Muscle layer of duodenum (tissue), 2 donors: ENCODE results near the gene TNMD.

Source experiments
- H3K27ac ChIP-seq: one replicate; pipeline ENCODE4 v1.7.0; 2013; ENCODE audit warnings: mild to moderate bottlenecking, low read length
- H3K27me3 ChIP-seq: one replicate; pipeline ENCODE4 v1.7.0; 2013; ENCODE audit warnings: low read depth, mild to moderate bottlenecking, control low read depth, low read length
- H3K36me3 ChIP-seq, 2 donors: one replicate each; pipeline ENCODE4 v1.7.0; 2013; ENCODE audit warnings: low read length in 2 of 2, control low read depth in 1 of 2, mild to moderate bottlenecking in 1 of 2; ENCODE audit not compliant: insufficient read depth in 2 of 2, control insufficient read depth in 1 of 2
- H3K4me1 ChIP-seq, 2 donors: one replicate each; pipeline ENCODE4 v1.7.0; 2013; ENCODE audit warnings: low read length in 2 of 2, mild to moderate bottlenecking in 2 of 2, control low read depth in 1 of 2, moderate library complexity in 1 of 2; ENCODE audit not compliant: insufficient read depth in 2 of 2, control insufficient read depth in 1 of 2
- H3K4me3 ChIP-seq, 2 donors: one replicate each; pipeline ENCODE4 v1.7.0; 2013; ENCODE audit warnings: low read length in 2 of 2, low read depth in 1 of 2, mild to moderate bottlenecking in 1 of 2
- H3K9me3 ChIP-seq, 2 donors: one replicate each; pipeline ENCODE4 v1.7.0; 2013; ENCODE audit warnings: low read length in 2 of 2, control low read depth in 1 of 2, mild to moderate bottlenecking in 1 of 2; ENCODE audit not compliant: control insufficient read depth in 1 of 2
- donor health status: healthy.

Gene TNMD

GRCh38 chrX:100609591-100609990 is 24.9 kb downstream of the TNMD start:
- Histone ChIP-seq H3K4me1 (no peaks in the 10 kb centered on the region), H3K4me3 (no peak overlapping the region), H3K27ac (no peak overlapping the region), H3K27me3 (no peaks in the 10 kb centered on the region), H3K36me3 (no peaks in the 10 kb centered on the region), H3K9me3 (no peaks in the 10 kb centered on the region)

- H3K27me3 ChIP-seq, result no peaks in the 10 kb centered on the region
- H3K36me3 ChIP-seq, result no peaks in the 10 kb centered on the region
- H3K4me1 ChIP-seq, result no peaks in the 10 kb centered on the region
- no peaks in the 10 kb centered on the region for H3K9me3 ChIP-seq
- no peak overlapping the region for H3K4me3 ChIP-seq
- H3K27ac ChIP-seq, result no peak overlapping the region
Measured at GRCh38 chrX:100611951-100612350, 27.2 kb downstream of the TNMD start.

GRCh38 chrX:100615005-100615404 is 30.3 kb downstream of the TNMD start:
- no peaks in the 10 kb centered on the region for H3K9me3 ChIP-seq
- no peak overlapping the region for H3K4me3 ChIP-seq
- no peaks in the 10 kb centered on the region for H3K36me3 ChIP-seq
- H3K27ac ChIP-seq, result no peak overlapping the region
- H3K27me3 ChIP-seq, result no peaks in the 10 kb centered on the region
- H3K4me1 ChIP-seq, result no peaks in the 10 kb centered on the region

DNA sequence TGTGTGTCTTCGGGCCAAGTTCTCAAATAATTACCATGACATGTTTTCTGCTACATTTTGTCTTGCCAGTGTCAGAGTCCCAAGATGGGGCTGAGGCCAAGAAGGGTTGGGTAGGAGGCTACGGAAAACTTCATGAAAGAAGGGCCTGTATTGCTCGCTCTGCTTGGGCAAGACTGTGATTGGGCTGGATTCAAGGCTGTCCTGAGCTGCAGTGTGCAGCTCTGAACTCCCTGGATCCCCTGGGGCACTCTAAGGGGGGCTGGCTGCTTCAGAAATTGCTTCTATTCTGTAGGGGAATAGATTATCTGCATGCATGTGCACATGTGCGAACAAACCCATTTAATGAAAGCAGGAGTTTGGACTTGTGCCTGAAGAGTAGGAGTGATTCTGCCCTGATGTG is 38.3 kb downstream of the TNMD start:
- no peaks in the 10 kb centered on the region for H3K36me3 ChIP-seq
- no peaks in the 10 kb centered on the region for H3K9me3 ChIP-seq
- H3K4me1 ChIP-seq, result no peaks in the 10 kb centered on the region
- H3K27me3 ChIP-seq, result no peaks in the 10 kb centered on the region
- H3K27ac ChIP-seq, result no peak overlapping the region
- H3K4me3 ChIP-seq, result no peak overlapping the region

GRCh38 chrX:100625985-100626491 is 41.3 kb downstream of the TNMD start:
- Histone ChIP-seq H3K4me1 (no peaks in the 10 kb centered on the region), H3K36me3 (peaks cover 0 to 5% of the 10 kb centered on the region in 2 donors), H3K9me3 (no peaks in the 10 kb centered on the region), H3K4me3 (no peak overlapping the region), H3K27ac (no peak overlapping the region), H3K27me3 (no peaks in the 10 kb centered on the region)

DNA sequence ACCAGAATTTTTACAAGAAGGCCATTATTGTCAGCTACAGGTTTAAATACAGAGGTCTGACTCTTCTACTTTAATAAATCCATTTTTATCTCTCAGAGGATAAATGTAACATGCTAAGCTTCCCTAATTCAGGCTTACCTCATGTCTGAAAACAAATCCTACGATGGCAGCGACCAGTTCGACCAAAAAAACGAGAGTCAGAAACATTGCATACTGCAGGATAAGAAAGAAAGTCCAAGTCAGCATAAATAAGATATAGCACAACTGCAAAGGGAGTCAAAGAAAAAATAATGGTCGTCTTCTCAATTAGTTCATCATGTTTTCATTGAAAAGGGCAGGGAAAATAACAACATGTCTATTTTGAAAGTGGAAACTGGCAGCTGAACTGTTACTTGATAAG is 50.3 kb downstream of the TNMD start:
- no peaks in the 10 kb centered on the region for H3K9me3 ChIP-seq
- H3K27ac ChIP-seq, result no peak overlapping the region
- H3K27me3 ChIP-seq, result no peaks in the 10 kb centered on the region
- no peak overlapping the region for H3K4me3 ChIP-seq
- H3K36me3 ChIP-seq, result peaks cover 0 to 4% of the 10 kb centered on the region in 2 donors
- H3K4me1 ChIP-seq, result no peaks in the 10 kb centered on the region

GRCh38 chrX:100635989-100636320 is 51.2 kb downstream of the TNMD start:
- Histone ChIP-seq H3K4me1 (no peaks in the 10 kb centered on the region), H3K27me3 (no peaks in the 10 kb centered on the region), H3K4me3 (peak overlapping the region; percentile 52 to 61), H3K36me3 (no peaks in the 10 kb centered on the region), H3K9me3 (no peaks in the 10 kb centered on the region), H3K27ac (no peak overlapping the region)

GRCh38 chrX:100636321-100636991 is 51.7 kb downstream of the TNMD start, which contains the start of gene TSPAN6:
Gene TSPAN6, minus strand, starts transcription at chrX:100636806. Its CDS starts 112 bp downstream, at chrX:100636694.
- H3K4me1 ChIP-seq, result no peaks in the 10 kb centered on the region
- peak within 1 kb of the TSS; percentile 52 to 61 for H3K4me3 ChIP-seq
- no peaks in the 10 kb centered on the region for H3K27me3 ChIP-seq
- peak within 1 kb of the TSS; percentile 31 for H3K27ac ChIP-seq
- no peaks in the 10 kb centered on the region for H3K9me3 ChIP-seq
- no peaks in the 10 kb centered on the region for H3K36me3 ChIP-seq

GRCh38 chrX:100642290-100642689 is 57.6 kb downstream of the TNMD start:
- no peaks in the 10 kb centered on the region for H3K36me3 ChIP-seq
- peaks cover 0 to 9% of the 10 kb centered on the region in 2 donors for H3K4me1 ChIP-seq
- H3K4me3 ChIP-seq, result no peak overlapping the region
- H3K9me3 ChIP-seq, result no peaks in the 10 kb centered on the region
- no peak overlapping the region for H3K27ac ChIP-seq
- H3K27me3 ChIP-seq, result no peaks in the 10 kb centered on the region

GRCh38 chrX:100643212-100643611 is 58.5 kb downstream of the TNMD start:
- H3K4me3 ChIP-seq, result no peak overlapping the region
- no peaks in the 10 kb centered on the region for H3K36me3 ChIP-seq
- no peaks in the 10 kb centered on the region for H3K27me3 ChIP-seq
- H3K27ac ChIP-seq, result peak overlapping the region; percentile 73
- no peaks in the 10 kb centered on the region for H3K9me3 ChIP-seq
- H3K4me1 ChIP-seq, result peaks cover 2 to 18% of the 10 kb centered on the region in 2 donors

GRCh38 chrX:100643956-100644860 is 59.5 kb downstream of the TNMD start, which contains the start of gene SRPX2:
Gene SRPX2, plus strand, starts transcription at chrX:100644199. Its CDS starts 2,124 bp downstream, at chrX:100646323.
- Histone ChIP-seq H3K4me3 (peak within 1 kb of the TSS in 1 of 2 donors; percentile 52), H3K36me3 (peaks cover 0 to 7% of the 10 kb centered on the region in 2 donors), H3K9me3 (no peaks in the 10 kb centered on the region), H3K27me3 (no peaks in the 10 kb centered on the region), H3K27ac (peak within 1 kb of the TSS; percentile 73), H3K4me1 (peaks cover 11 to 18% of the 10 kb centered on the region in 2 donors)
